Right atrium auricular region (tissue), 2 donors: Measurements from ENCODE around the gene SYNE2. TPM values are rescaled to one million over a fixed set of nuclear protein-coding genes. Genes with fewer than 3 reads are reported as not detected.
A peak's percentile ranks its signal among the peaks of the same experiment; 100 is the strongest.

Experiments
- DNase-seq: peaks from one replicate; pipeline ENCODE4 v3.0.0-alpha.2; 2019; ENCODE audit warnings: low spot score
- H3K27ac ChIP-seq, 2 donors: fragments of 200-600 bp; sonication (generic); 1 replicate in 1 of 2; 2 replicates in 1 of 2; pipeline ENCODE4 v1.5.1; 2016 to 2019
- H3K27me3 ChIP-seq, 2 donors: fragments of 200-600 bp; sonication (generic); one replicate each; pipeline versions ENCODE4 v1.5.1 to v1.6.0; 2017 to 2019
- H3K36me3 ChIP-seq: fragments of 200-600 bp; sonication (generic); one replicate; pipeline ENCODE4 v1.5.1; 2016
- H3K4me1 ChIP-seq, 2 donors: fragments of 200-600 bp; sonication (generic); one replicate each; pipeline versions ENCODE4 v1.5.1 to v1.6.0; 2017 to 2019
- H3K4me3 ChIP-seq, 2 donors: fragments of 200-600 bp; sonication (generic); 1 replicate in 1 of 2; 2 replicates in 1 of 2; pipeline ENCODE4 v1.5.1; 2017 to 2019; ENCODE audit warnings: mild to moderate bottlenecking in 1 of 2, moderate library complexity in 1 of 2
- H3K9me3 ChIP-seq, 2 donors: fragments of 200-600 bp; sonication (generic); one replicate each; pipeline ENCODE4 v1.5.1; 2019
- CTCF ChIP-seq, 2 donors: fragments of 200-600 bp; sonication (generic); IDR thresholded peaks; one replicate each; pipeline ENCODE4 v1.5.1; 2019; ENCODE audit warnings: antibody characterized with exemption in 2 of 2
- total RNA-seq, 2 donors: library from RNA; depleted of rRNA; stranded (reverse); fragments of >200 nt; gene quantifications; one replicate each; pipeline ENCODE4 v1.1.0, GENCODE V29; 2016

SYNE2 gene
- total RNA-seq, 2 donors from 2014 or later: 149 to 202 TPM

- Histone ChIP-seq H3K9me3 (no peaks in the 10 kb centered on the region), H3K36me3 (no peaks in the 10 kb centered on the region), H3K27me3 (no peaks in the 10 kb centered on the region), H3K4me3 (no peak overlapping the region), H3K4me1 (peaks cover 0 to 49% of the 10 kb centered on the region in 2 donors), H3K27ac (peak overlapping the region; percentile 15 to 81)
- DNase-seq: no peak
- no peak for TF ChIP-seq CTCF (IDR thresholded peaks at IDR 0.05)
These were observed 25.2 kb downstream of the SYNE2 start for GRCh38 chr14:63878052-63878451.

GRCh38 chr14:63878792-63879191 lies 26.0 kb downstream of the SYNE2 start:
- DNase-seq: no peak
- no peaks in the 10 kb centered on the region for H3K36me3 ChIP-seq
- H3K27ac ChIP-seq: peak overlapping the region in 1 of 2 donors; percentile 81
- peaks cover 0 to 46% of the 10 kb centered on the region in 2 donors for H3K4me1 ChIP-seq
- TF ChIP-seq CTCF (IDR thresholded peaks at IDR 0.05): no peak
- no peak overlapping the region for H3K4me3 ChIP-seq
- no peaks in the 10 kb centered on the region for H3K9me3 ChIP-seq
- H3K27me3 ChIP-seq: no peaks in the 10 kb centered on the region

- no peaks in the 10 kb centered on the region for H3K27me3 ChIP-seq
- no peak overlapping the region for H3K27ac ChIP-seq
- H3K4me3 ChIP-seq: no peak overlapping the region
- TF ChIP-seq CTCF (IDR thresholded peaks at IDR 0.05): no peak
- H3K36me3 ChIP-seq: no peaks in the 10 kb centered on the region
- peaks cover 0 to 17% of the 10 kb centered on the region in 2 donors for H3K4me1 ChIP-seq
- DNase-seq: no peak
- H3K9me3 ChIP-seq: no peaks in the 10 kb centered on the region
These were observed 29.1 kb downstream of the SYNE2 start for GRCh38 chr14:63881926-63882325.

GRCh38 chr14:63887899-63888298 lies 35.1 kb downstream of the SYNE2 start:
- no peaks in the 10 kb centered on the region for H3K27me3 ChIP-seq
- H3K4me1 ChIP-seq: peaks cover 0 to 28% of the 10 kb centered on the region in 2 donors
- no peak for DNase-seq
- H3K9me3 ChIP-seq: no peaks in the 10 kb centered on the region
- no peak for TF ChIP-seq CTCF (IDR thresholded peaks at IDR 0.05)
- H3K36me3 ChIP-seq: no peaks in the 10 kb centered on the region
- H3K27ac ChIP-seq: no peak overlapping the region
- no peak overlapping the region for H3K4me3 ChIP-seq

- peaks cover 0 to 48% of the 10 kb centered on the region in 2 donors for H3K4me1 ChIP-seq
- H3K9me3 ChIP-seq: no peaks in the 10 kb centered on the region
- no peaks in the 10 kb centered on the region for H3K36me3 ChIP-seq
- no peak overlapping the region for H3K4me3 ChIP-seq
- no peaks in the 10 kb centered on the region for H3K27me3 ChIP-seq
- DNase-seq: no peak
- TF ChIP-seq CTCF (IDR thresholded peaks at IDR 0.05): no peak
- H3K27ac ChIP-seq: peak overlapping the region; percentile 42 to 54
These were observed 37.7 kb downstream of the SYNE2 start for GRCh38 chr14:63890553-63890952.
